Naive thymus-derived CD4-positive, alpha-beta T cell (primary cell): Measurements from ENCODE around the gene RAB1B. TPM values are rescaled to one million over a fixed set of nuclear protein-coding genes. Genes with fewer than 3 reads are reported as not detected.
A peak's percentile ranks its signal among the peaks of the same experiment; 100 is the strongest.

Source experiments
- ATAC-seq: fragments of 150-1000 bp; cut with Tn5 transposase; 2 replicates; pipeline ENCODE4 v1.10.0; 2021; ENCODE audit warnings: mild to moderate bottlenecking, moderate library complexity
- CTCF ChIA-PET: fragments of 350-600 bp; sonication (Branson Sonifier 250); formaldehyde crosslinking; loops from one replicate; lab custom pipeline; 2021; ENCODE audit warnings: antibody characterized with exemption; lab: Charles Lee
- POLR2A ChIA-PET: fragments of 350-600 bp; sonication (Branson Sonifier 250); formaldehyde crosslinking; loops from one replicate; lab custom pipeline; 2021; ENCODE audit warnings: antibody characterized with exemption, inconsistent platforms; lab: Charles Lee
- DNase-seq, 9 donors: peaks; one replicate each; pipeline versions ENCODE4 v3.0.0 to v3.0.0-alpha.2; 2020 to 2022; ENCODE audit warnings: mixed read lengths in 1 of 9
- H3K27ac ChIP-seq: one replicate; pipeline ENCODE4 v1.7.0; 2013; ENCODE audit warnings: mild to moderate bottlenecking, low read depth, low read length, moderate library complexity
- H3K27me3 ChIP-seq, 2 donors: one replicate each; pipeline ENCODE4 v1.7.0; 2013; ENCODE audit warnings: low read length in 2 of 2, mild to moderate bottlenecking in 2 of 2, moderate library complexity in 2 of 2; ENCODE audit not compliant: control insufficient read depth in 2 of 2, insufficient read depth in 2 of 2
- H3K36me3 ChIP-seq, 3 experiments: 1 replicate in 2 of 3; 2 replicates in 1 of 3; pipeline ENCODE4 v1.7.0; 2013; ENCODE audit warnings: low read length in 3 of 3, mild to moderate bottlenecking in 3 of 3, moderate library complexity in 1 of 3; ENCODE audit not compliant: insufficient read depth in 3 of 3, control insufficient read depth in 2 of 3
- H3K4me1 ChIP-seq, 2 donors: one replicate each; pipeline ENCODE4 v1.7.0; 2013; ENCODE audit warnings: low read length in 2 of 2, mild to moderate bottlenecking in 2 of 2, moderate library complexity in 1 of 2; ENCODE audit not compliant: control insufficient read depth in 2 of 2, insufficient read depth in 2 of 2
- H3K4me3 ChIP-seq: 2 replicates; pipeline ENCODE4 v1.7.0; 2013; ENCODE audit warnings: mild to moderate bottlenecking, low read length
- H3K9me3 ChIP-seq, 3 experiments: 1 replicate in 2 of 3; 2 replicates in 1 of 3; pipeline ENCODE4 v1.7.0; 2013; ENCODE audit warnings: low read length in 3 of 3; ENCODE audit not compliant: control insufficient read depth in 2 of 3
- H3K27ac Mint-ChIP-seq, 9 donors: one replicate each; pipeline ENCODE4 v1.8.0; 2020 to 2022; ENCODE audit warnings: mixed read lengths in 9 of 9, mild to moderate bottlenecking in 8 of 9, moderate library complexity in 5 of 9, inconsistent platforms in 2 of 9
- H3K27me3 Mint-ChIP-seq, 5 donors: one replicate each; pipeline ENCODE4 v1.8.0; 2021 to 2022; ENCODE audit warnings: mixed read lengths in 5 of 5, mild to moderate bottlenecking in 1 of 5
- H3K36me3 Mint-ChIP-seq, 5 donors: one replicate each; pipeline ENCODE4 v1.8.0; 2020 to 2022; ENCODE audit warnings: mixed read lengths in 5 of 5, mild to moderate bottlenecking in 3 of 5, inconsistent platforms in 1 of 5
- H3K4me1 Mint-ChIP-seq, 7 donors: one replicate each; pipeline ENCODE4 v1.8.0; 2020 to 2022; ENCODE audit warnings: mixed read lengths in 7 of 7, mild to moderate bottlenecking in 3 of 7, inconsistent platforms in 1 of 7
- H3K4me3 Mint-ChIP-seq, 10 donors: one replicate each; pipeline ENCODE4 v1.8.0; 2020 to 2022; ENCODE audit warnings: mild to moderate bottlenecking in 10 of 10, mixed read lengths in 10 of 10, moderate library complexity in 6 of 10, inconsistent platforms in 2 of 10
- H3K9me3 Mint-ChIP-seq, 11 donors: one replicate each; pipeline ENCODE4 v1.8.0; 2020 to 2022; ENCODE audit warnings: mixed read lengths in 11 of 11, mild to moderate bottlenecking in 4 of 11, inconsistent platforms in 1 of 11, moderate library complexity in 1 of 11
- intact Hi-C, 2 donors: fragments of 100-400 bp; cut with micrococcal nuclease; formaldehyde crosslinking; loops; one replicate each; pipeline ENCODE4 v1.15.1; 2023
- polyA plus RNA-seq, 2 donors: library from polyadenylated mRNA; unstranded; fragments of 300-500 nt; fragmentation: Illumina TruSeq; gene quantifications; one replicate each; pipeline ENCODE4 v1.2.3, GENCODE V29; 2021
- total RNA-seq, 6 experiments: library from RNA in 5 of 6; stranded (reverse) in 5 of 6; gene quantifications; 1 replicate in 5 of 6; 2 replicates in 1 of 6; pipeline ENCODE4 v1.2.3 and lab custom pipeline; 2021 to 2026

Gene RAB1B
- total and polyA plus RNA-seq, 7 experiments from 2014 or later: 11.3 to 151 (median 64.8) TPM

- DNase-seq (peak in 2 of 9 donors; percentile 31 to 57), ATAC-seq (no peak)
- H3K36me3 ChIP-seq: no peaks in the 10 kb centered on the region
- H3K4me1 Mint-ChIP-seq: peaks cover 14 to 41% (median 33%) of the 10 kb centered on the region in 7 donors
- no peaks in the 10 kb centered on the region for H3K9me3 ChIP-seq
- H3K4me1 ChIP-seq: peaks cover 18 to 19% of the 10 kb centered on the region in 2 donors
- peaks cover 0 to 4% (median 0%) of the 10 kb centered on the region in 5 donors for H3K36me3 Mint-ChIP-seq
- H3K9me3 Mint-ChIP-seq: peaks cover 0 to 1% (median 0%) of the 10 kb centered on the region in 11 donors
- no peak within 1 kb of the TSS for H3K27ac ChIP-seq
- ChIA-PET POLR2A (interaction anchor here (0.6 to 1.3 kb wide), 3 partner anchors 9 to 916 kb away, joined by 3 to 5 read pairs (median 3); partner anchors contain the start of gene RIN1), CTCF (interaction anchor here (1.0 kb wide), 1 partner anchor 677 kb away, joined by 3 read pairs; no protein-coding TSS in a partner anchor)
- intact Hi-C loops: no loop called here
- H3K27me3 ChIP-seq: peaks cover 0 to 7% of the 10 kb centered on the region in 2 donors
- peak within 1 kb of the TSS in 7 of 9 donors; percentile 3 to 80 (median 42) for H3K27ac Mint-ChIP-seq
- peak within 1 kb of the TSS; percentile 58 to 94 (median 89) for H3K4me3 Mint-ChIP-seq
- no peak within 1 kb of the TSS for H3K4me3 ChIP-seq
- peaks cover 13 to 39% (median 13%) of the 10 kb centered on the region in 5 donors for H3K27me3 Mint-ChIP-seq
Observed at GRCh38 chr11:66291706-66292542, 23.5 kb downstream of the RAB1B start, which contains the start of gene TMEM151A. TMEM151A (plus strand) TSS chr11:66291894; CDS start chr11:66292014, 120 bp downstream.

- Mint-ChIP-seq H3K9me3 (peaks cover 0 to 1% (median 0%) of the 10 kb centered on the region in 11 donors), H3K27me3 (peaks cover 13 to 39% (median 13%) of the 10 kb centered on the region in 5 donors), H3K27ac (peak overlapping the region in 4 of 9 donors; percentile 6 to 77 (median 19)), H3K36me3 (peaks cover 0 to 4% (median 0%) of the 10 kb centered on the region in 5 donors), H3K4me3 (peak overlapping the region; percentile 7 to 89 (median 54)), H3K4me1 (peaks cover 14 to 34% (median 29%) of the 10 kb centered on the region in 7 donors)
- Histone ChIP-seq H3K27ac (no peak overlapping the region), H3K9me3 (no peaks in the 10 kb centered on the region), H3K27me3 (peaks cover 0 to 7% of the 10 kb centered on the region in 2 donors), H3K4me3 (no peak overlapping the region), H3K4me1 (peaks cover 17% of the 10 kb centered on the region in 2 donors), H3K36me3 (no peaks in the 10 kb centered on the region)
- POLR2A ChIA-PET: no interaction called here
- ATAC-seq (no peak), DNase-seq (no peak)
- CTCF ChIA-PET: no interaction called here
- intact Hi-C loops: no loop called here
Observed at GRCh38 chr11:66292543-66293332, 24.3 kb downstream of the RAB1B start.

GRCh38 chr11:66293352-66293751, 24.9 kb downstream of the RAB1B start:
- Histone ChIP-seq H3K9me3 (no peaks in the 10 kb centered on the region), H3K36me3 (no peaks in the 10 kb centered on the region), H3K27me3 (peaks cover 0 to 7% of the 10 kb centered on the region in 2 donors), H3K4me1 (peaks cover 11% of the 10 kb centered on the region in 2 donors), H3K4me3 (no peak overlapping the region), H3K27ac (no peak overlapping the region)
- ATAC-seq (no peak), DNase-seq (no peak)
- peaks cover 0 to 1% (median 0%) of the 10 kb centered on the region in 11 donors for H3K9me3 Mint-ChIP-seq
- H3K36me3 Mint-ChIP-seq: peaks cover 0 to 4% (median 0%) of the 10 kb centered on the region in 5 donors
- CTCF ChIA-PET: no interaction called here
- intact Hi-C loops: no loop called here
- peak overlapping the region in 4 of 10 donors; percentile 16 to 89 (median 38) for H3K4me3 Mint-ChIP-seq
- POLR2A ChIA-PET: no interaction called here
- peaks cover 11 to 31% (median 27%) of the 10 kb centered on the region in 7 donors for H3K4me1 Mint-ChIP-seq
- H3K27me3 Mint-ChIP-seq: peaks cover 13 to 39% (median 13%) of the 10 kb centered on the region in 5 donors
- H3K27ac Mint-ChIP-seq: no peak overlapping the region

GRCh38 chr11:66293777-66294625, 25.6 kb downstream of the RAB1B start:
- intact Hi-C loops: no loop called here
- Mint-ChIP-seq H3K27me3 (peaks cover 13 to 39% (median 13%) of the 10 kb centered on the region in 5 donors), H3K36me3 (peaks cover 0 to 4% (median 0%) of the 10 kb centered on the region in 5 donors), H3K27ac (peak overlapping the region in 1 of 9 donors; percentile 70), H3K9me3 (peaks cover 0 to 1% (median 0%) of the 10 kb centered on the region in 11 donors), H3K4me1 (peaks cover 11 to 28% (median 26%) of the 10 kb centered on the region in 7 donors), H3K4me3 (peak overlapping the region in 3 of 10 donors; percentile 16 to 89 (median 54))
- H3K9me3 ChIP-seq: no peaks in the 10 kb centered on the region
- POLR2A ChIA-PET: no interaction called here
- no peak for ATAC-seq
- peaks cover 9% of the 10 kb centered on the region in 2 donors for H3K4me1 ChIP-seq
- no peaks in the 10 kb centered on the region for H3K36me3 ChIP-seq
- no peak overlapping the region for H3K27ac ChIP-seq
- no peak for DNase-seq
- H3K27me3 ChIP-seq: peaks cover 0 to 7% of the 10 kb centered on the region in 2 donors
- H3K4me3 ChIP-seq: no peak overlapping the region
- CTCF ChIA-PET: no interaction called here

GRCh38 chr11:66294626-66295620, 26.5 kb downstream of the RAB1B start:
- POLR2A ChIA-PET: interaction anchor here (0.6 kb wide), 1 partner anchor 24 kb away, joined by 3 read pairs; no protein-coding TSS in a partner anchor
- peaks cover 0 to 1% (median 0%) of the 10 kb centered on the region in 11 donors for H3K9me3 Mint-ChIP-seq
- DNase-seq: no peak
- Histone ChIP-seq H3K36me3 (no peaks in the 10 kb centered on the region), H3K4me1 (peaks cover 3 to 4% of the 10 kb centered on the region in 2 donors), H3K27ac (no peak overlapping the region), H3K9me3 (no peaks in the 10 kb centered on the region), H3K4me3 (no peak overlapping the region), H3K27me3 (peaks cover 0 to 7% of the 10 kb centered on the region in 2 donors)
- no peak overlapping the region for H3K4me3 Mint-ChIP-seq
- CTCF ChIA-PET: no interaction called here
- intact Hi-C loops: no loop called here
- H3K27me3 Mint-ChIP-seq: peaks cover 13 to 34% (median 13%) of the 10 kb centered on the region in 5 donors
- H3K36me3 Mint-ChIP-seq: peaks cover 0 to 4% (median 0%) of the 10 kb centered on the region in 5 donors
- ATAC-seq: no peak
- H3K4me1 Mint-ChIP-seq: peaks cover 6 to 23% (median 17%) of the 10 kb centered on the region in 7 donors
- peak overlapping the region in 1 of 9 donors; percentile 70 for H3K27ac Mint-ChIP-seq
